Measurements from ENCODE around the gene ODAD4. TPM values are rescaled to one million over a fixed set of nuclear protein-coding genes. Genes with fewer than 3 reads are reported as not detected.

ODAD4 gene
- total RNA-seq, 1 donor from 2014 or later, result 0.98 TPM

DNA sequence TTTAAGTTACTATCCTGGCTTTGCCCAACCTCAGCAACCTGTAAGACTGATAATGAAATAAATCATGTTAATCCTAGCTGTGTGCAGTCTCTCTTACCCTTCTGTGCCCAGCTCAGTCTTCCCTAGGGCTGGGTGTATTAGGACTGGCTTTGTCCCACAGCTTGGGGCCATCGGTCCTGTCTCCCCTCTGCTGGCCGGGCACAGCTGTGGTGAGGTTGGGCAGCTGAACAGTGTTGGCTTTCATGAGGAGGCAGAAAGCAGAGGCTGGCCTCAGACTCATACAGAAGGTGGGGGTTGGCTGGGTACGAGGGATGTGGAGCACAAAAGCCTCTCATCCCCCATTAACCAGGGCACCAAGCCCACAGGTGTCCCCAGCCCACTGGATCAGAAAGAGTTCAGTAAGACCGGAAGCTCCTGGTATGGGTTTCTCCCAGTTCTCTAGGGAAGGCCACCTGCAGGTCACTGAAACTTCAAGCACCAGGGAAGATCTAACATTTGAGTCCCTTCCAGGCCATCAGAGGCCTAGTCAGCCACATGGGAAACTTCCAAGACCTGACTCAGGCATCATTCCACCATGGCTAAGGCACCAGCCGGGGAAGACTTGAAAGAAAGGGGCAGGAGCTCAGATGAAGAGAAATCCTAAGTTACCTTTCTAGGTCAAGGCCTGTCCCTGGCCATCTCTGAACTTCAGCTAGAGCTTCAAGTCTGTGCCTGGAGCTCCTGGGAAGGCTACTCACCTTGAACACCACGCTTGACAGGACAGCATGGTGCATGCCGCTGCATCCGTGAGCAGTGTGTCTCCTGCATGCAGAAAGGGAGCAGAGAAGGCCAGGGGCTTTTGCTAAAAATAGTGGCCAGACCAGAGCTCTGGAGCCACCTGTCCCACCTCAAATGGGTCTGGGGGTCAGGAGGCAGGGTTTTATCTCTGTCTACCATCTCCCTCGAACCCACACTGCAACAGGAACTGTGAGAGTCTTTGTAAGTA lies 45.0 kb downstream of the ODAD4 start:
- TF ChIP-seq, protein P1, sequence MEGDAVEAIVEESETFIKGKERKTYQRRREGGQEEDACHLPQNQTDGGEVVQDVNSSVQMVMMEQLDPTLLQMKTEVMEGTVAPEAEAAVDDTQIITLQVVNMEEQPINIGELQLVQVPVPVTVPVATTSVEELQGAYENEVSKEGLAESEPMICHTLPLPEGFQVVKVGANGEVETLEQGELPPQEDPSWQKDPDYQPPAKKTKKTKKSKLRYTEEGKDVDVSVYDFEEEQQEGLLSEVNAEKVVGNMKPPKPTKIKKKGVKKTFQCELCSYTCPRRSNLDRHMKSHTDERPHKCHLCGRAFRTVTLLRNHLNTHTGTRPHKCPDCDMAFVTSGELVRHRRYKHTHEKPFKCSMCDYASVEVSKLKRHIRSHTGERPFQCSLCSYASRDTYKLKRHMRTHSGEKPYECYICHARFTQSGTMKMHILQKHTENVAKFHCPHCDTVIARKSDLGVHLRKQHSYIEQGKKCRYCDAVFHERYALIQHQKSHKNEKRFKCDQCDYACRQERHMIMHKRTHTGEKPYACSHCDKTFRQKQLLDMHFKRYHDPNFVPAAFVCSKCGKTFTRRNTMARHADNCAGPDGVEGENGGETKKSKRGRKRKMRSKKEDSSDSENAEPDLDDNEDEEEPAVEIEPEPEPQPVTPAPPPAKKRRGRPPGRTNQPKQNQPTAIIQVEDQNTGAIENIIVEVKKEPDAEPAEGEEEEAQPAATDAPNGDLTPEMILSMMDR (IDR thresholded peaks at IDR 0.05; ENCODE audit: insufficient read depth, low read depth, low read length), result no peak
- no peak for TF ChIP-seq EZH2 (IDR thresholded peaks at IDR 0.05; ENCODE audit: insufficient read depth, low read length)
- FAIRE-seq (no peak), DNase-seq (ENCODE audit: low read depth) (peak; percentile 31)
- no peak overlapping the region for H3K27ac ChIP-seq (ENCODE audit: low read depth, low read length)
- H3K4me1 ChIP-seq (ENCODE audit: insufficient read depth, low read length), result no peaks in the 10 kb centered on the region
- no peaks in the 10 kb centered on the region for H3K27me3 ChIP-seq (ENCODE audit: insufficient read depth, low read length)
- H3K79me2 ChIP-seq (ENCODE audit: insufficient read depth, low read length), result peaks cover 29% of the 10 kb centered on the region
- H3K4me2 ChIP-seq (ENCODE audit: low read length), result no peak overlapping the region
- no peaks in the 10 kb centered on the region for H3K9me3 ChIP-seq (ENCODE audit: insufficient read depth, low read depth, low read length)
- H4K20me1 ChIP-seq (ENCODE audit: insufficient read depth, low read length), result peaks cover 61% of the 10 kb centered on the region
- H3K4me3 ChIP-seq (ENCODE audit: insufficient read depth, low read depth, low read length), result no peak overlapping the region
- no peak overlapping the region for H3K9ac ChIP-seq (ENCODE audit: low read length)
- Mint-ChIP-seq H3K4me3 (ENCODE audit: unreplicated experiment) (no peak overlapping the region), H3K36me3 (ENCODE audit: low read depth, unreplicated experiment) (peaks cover 28% of the 10 kb centered on the region), H3K27me3 (ENCODE audit: low read depth, unreplicated experiment) (no peaks in the 10 kb centered on the region), H3K9me3 (ENCODE audit: unreplicated experiment) (no peaks in the 10 kb centered on the region), H3K27ac (ENCODE audit: unreplicated experiment) (no peak overlapping the region), H3K4me1 (ENCODE audit: low read depth, unreplicated experiment) (peaks cover 8% of the 10 kb centered on the region)
- no peak overlapping the region for H2AFZ ChIP-seq (ENCODE audit: low read depth, low read length)
- H3K36me3 ChIP-seq (ENCODE audit: insufficient read depth, low read length), result peaks cover 43% of the 10 kb centered on the region

DNA sequence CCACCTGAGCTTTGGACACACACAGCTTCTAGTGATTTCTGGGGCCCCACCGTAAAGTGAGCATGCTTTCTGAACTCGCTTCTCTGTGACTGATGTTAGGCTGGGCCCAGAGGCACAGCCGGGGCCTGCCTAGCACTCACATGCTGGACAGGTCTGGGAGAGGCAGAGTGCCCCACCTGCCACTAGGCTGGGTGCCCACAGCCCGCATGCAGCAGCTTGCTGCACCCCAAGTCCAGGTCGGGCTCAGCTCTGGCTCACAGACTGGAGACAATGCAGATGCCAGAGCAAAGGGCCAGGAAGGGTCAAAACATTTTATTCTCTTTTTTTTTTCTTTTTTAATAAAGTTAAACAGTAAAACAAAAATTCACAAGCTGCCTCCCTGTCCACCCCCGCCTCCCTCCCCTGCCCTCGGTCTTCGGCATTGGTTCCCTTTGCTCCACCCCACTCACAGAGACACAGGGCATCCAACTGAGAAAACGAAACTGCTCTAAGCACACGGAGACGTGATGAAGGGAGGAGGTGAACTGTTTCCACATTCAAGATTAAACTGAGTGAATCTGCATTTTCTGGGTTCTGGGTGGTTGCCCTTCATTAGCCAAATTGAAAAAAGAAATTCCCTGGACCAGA lies 45.8 kb downstream of the ODAD4 start:
- Histone ChIP-seq H3K4me2 (ENCODE audit: low read length) (no peak overlapping the region), H2AFZ (ENCODE audit: low read depth, low read length) (no peak overlapping the region), H3K36me3 (ENCODE audit: insufficient read depth, low read length) (peaks cover 42% of the 10 kb centered on the region), H3K9ac (ENCODE audit: low read length) (no peak overlapping the region), H3K27me3 (ENCODE audit: insufficient read depth, low read length) (no peaks in the 10 kb centered on the region), H3K27ac (ENCODE audit: low read depth, low read length) (no peak overlapping the region), H3K9me3 (ENCODE audit: insufficient read depth, low read depth, low read length) (no peaks in the 10 kb centered on the region), H3K79me2 (ENCODE audit: insufficient read depth, low read length) (peaks cover 20% of the 10 kb centered on the region), H3K4me3 (ENCODE audit: insufficient read depth, low read depth, low read length) (no peak overlapping the region), H3K4me1 (ENCODE audit: insufficient read depth, low read length) (no peaks in the 10 kb centered on the region), H4K20me1 (ENCODE audit: insufficient read depth, low read length) (peaks cover 57% of the 10 kb centered on the region)
- Mint-ChIP-seq H3K4me3 (ENCODE audit: unreplicated experiment) (no peak overlapping the region), H3K27ac (ENCODE audit: unreplicated experiment) (no peak overlapping the region), H3K9me3 (ENCODE audit: unreplicated experiment) (no peaks in the 10 kb centered on the region), H3K36me3 (ENCODE audit: low read depth, unreplicated experiment) (peaks cover 24% of the 10 kb centered on the region), H3K4me1 (ENCODE audit: low read depth, unreplicated experiment) (peaks cover 5% of the 10 kb centered on the region), H3K27me3 (ENCODE audit: low read depth, unreplicated experiment) (no peaks in the 10 kb centered on the region)
- no peak for FAIRE-seq
- no peak for DNase-seq (ENCODE audit: low read depth)
- TF ChIP-seq EZH2 (IDR thresholded peaks at IDR 0.05; ENCODE audit: insufficient read depth, low read length), result no peak
- TF ChIP-seq, protein P1 (IDR thresholded peaks at IDR 0.05; ENCODE audit: insufficient read depth, low read depth, low read length), result no peak
